NK-92 (cell line): Measurements from ENCODE around the gene FBLN1.
"Not testable (repeated sequence)": the region's sequence is repeated elsewhere in the genome, so short reads cannot be mapped to it uniquely, and the experiment has no call there.

Experiments used
- DNase-seq: peaks from one replicate; lab custom pipeline; 2025; ENCODE audit not compliant: unreplicated experiment; lab: John Stamatoyannopoulos, UW

FBLN1 gene

DNA sequence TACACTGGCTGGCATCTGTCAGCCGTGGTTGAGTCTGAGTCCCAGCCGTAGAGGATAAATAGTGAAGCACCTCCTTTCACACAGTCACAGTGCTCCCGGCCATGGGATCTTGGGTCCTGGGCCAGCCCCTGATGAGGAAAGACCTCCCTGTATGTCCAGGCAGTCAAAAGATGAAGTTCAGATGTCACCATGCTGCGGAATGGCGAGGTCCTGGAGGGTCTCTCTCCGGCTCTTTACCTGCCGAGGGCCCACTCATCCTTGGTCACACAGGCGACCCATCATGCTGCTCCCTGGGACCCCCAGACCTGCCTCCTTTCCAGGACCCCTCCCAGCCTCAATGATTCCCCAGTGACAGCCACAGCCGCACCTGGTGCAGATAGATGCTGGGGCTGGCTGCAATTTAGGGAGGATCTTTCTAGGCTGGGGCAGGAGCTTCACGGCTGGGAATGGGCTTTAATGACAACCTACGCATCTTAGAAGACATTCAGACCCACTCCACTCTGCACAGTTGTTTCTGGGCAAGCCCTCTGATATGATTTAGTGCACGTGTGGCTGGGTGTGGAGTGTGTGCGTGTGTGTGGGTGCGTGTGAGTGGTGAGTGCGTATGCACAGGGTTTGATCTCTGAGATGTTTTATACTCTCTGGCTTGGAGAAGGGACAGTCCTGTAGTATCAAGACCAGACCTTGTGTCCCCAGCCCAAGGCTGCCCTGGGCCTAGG, 79.7 kb downstream of the FBLN1 start:
- DNase-seq, result no peak

DNA sequence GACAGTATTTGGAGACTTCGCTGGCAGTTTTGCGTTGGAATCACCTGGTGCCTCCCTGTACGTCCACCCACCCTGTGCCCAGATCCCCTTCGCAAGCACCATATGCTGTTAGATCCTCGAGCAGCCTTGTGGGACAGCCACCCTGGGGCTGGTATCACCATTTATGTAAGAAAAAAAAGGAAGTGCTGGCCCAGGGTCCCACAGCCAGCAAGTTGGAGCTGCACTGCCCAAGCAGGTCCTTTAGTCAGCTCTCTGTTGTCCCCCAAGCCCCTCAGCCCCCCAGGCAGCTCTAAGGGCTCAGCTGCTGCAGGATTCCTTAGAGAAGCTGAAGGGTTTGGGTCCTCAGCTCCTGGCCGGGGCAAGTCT, 80.3 kb downstream of the FBLN1 start:
- DNase-seq, result no peak

DNA sequence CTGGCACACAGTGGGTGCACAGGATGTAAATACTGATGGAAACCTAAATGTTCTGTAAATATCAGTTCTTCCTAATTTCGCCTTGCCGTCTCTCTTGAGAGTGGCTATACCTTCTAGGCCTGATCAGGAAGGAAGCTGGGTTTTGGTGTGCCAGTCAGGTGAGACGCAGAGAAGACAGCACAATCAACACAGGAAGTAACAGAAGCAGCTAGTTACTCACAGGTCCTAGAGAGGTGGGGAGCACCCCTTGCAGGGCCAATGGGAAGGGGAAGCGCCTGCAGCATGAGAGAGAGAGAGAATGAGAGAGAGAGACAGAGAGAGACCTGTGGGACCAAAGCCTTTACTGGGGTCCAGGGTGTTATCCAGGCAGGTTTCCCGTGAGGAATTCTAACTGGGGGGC, 80.8 kb downstream of the FBLN1 start:
- DNase-seq, result no peak

DNA sequence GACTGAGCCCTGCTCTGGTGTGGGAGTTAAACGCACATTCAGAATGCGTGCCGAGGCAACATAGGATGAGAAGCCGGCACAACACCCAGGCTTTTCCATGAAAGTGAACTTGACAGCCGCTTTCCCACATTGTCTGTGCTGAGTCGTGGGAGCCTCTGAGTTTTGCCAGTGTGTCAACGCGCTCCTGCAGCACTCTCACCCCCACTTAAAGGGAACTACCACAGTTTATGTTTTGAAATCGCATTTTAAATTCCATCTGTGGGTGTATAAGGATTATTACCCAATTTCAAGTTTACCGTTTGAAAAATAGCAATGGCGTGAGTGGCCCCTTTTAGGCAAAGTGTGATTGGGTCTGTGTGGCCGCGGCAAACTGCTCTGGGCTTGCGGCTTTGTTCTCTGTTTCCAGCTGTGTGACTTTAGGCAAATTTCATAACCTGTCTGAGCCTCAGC, 81.5 kb downstream of the FBLN1 start:
- DNase-seq, result no peak

DNA sequence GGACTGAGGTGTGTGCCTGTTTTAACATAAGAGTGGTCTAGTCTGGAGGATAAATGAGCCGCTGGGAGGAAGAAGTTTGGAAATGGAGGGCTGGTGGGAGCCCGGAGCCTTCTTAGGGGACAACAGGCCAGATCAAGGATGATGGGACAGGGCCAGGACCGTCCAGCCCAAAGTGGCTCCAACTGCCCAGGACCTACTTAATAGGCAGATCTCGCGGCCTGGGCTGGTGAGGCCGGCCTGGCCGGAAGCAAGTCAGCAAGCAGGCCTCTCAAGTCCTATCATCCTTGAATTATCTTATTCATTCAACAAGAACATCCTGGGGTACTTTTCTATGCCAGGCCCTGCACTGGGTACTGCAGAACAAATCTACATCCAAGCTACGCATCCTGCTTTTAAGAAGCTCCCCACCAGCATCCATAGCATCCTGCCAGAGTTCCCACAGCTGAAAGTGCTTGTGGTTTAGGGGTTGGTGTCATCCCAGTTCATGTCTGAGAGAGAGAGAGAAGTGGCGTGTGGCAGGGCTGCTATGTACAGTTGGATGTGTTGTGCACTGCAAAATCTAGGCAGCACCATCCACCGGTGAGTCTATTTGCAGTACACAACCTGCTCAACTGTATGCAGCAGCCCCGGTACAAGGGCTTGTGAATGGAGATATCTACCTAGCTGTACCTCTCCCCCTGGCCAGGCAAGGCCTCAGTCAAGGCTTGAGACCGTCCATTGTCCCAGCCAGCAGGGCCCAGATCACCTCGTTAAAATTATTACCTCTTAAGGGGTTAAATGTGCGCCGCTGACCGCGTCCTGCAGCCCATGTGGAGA, 82.1 kb downstream of the FBLN1 start:
- no peak for DNase-seq

DNA sequence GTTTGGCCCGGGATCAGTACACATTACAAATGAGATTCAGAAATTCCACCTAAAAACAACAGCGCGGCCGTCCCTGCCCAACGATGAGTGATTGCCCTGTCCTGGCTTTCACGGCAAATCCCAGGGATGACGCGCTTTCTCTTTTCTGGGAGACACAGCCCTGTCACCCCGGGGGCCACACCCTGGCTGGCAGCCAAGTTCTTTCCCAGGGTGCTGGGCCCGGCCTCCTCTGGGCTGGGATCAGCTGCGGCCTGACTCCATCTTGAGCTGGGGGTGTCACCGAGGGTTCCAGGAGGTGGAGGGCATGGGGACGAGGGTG, 82.7 kb downstream of the FBLN1 start:
- no peak for DNase-seq

DNA sequence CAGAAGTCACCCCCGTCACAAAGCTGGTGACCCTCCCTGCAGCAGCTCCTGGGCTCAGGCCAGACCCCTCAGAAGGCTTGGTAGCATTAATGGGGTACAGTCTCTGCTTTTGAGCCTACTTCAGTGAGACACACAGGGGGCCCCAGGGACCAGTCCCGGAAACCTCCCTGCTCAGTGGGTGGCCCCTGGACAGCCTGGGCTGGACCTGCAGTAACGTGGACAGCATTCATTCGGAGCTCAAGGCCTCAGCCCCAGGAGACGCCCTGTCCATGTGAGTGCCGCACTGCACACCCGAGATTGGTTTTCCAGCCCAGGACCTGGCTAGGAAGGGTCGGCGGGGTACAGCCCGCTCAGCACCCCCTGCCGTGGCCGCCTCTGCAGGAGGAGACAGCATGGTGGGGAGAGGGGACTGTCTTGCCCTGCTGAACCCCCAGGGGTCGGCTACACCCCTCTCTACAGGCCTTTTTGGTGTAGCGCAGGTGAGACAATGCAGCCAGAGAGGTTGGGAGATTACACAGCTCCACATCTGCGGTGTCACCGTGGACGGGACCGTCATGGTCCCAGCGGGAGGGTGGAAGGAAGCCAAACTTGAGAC, 83.4 kb downstream of the FBLN1 start:
- DNase-seq, result no peak

DNA sequence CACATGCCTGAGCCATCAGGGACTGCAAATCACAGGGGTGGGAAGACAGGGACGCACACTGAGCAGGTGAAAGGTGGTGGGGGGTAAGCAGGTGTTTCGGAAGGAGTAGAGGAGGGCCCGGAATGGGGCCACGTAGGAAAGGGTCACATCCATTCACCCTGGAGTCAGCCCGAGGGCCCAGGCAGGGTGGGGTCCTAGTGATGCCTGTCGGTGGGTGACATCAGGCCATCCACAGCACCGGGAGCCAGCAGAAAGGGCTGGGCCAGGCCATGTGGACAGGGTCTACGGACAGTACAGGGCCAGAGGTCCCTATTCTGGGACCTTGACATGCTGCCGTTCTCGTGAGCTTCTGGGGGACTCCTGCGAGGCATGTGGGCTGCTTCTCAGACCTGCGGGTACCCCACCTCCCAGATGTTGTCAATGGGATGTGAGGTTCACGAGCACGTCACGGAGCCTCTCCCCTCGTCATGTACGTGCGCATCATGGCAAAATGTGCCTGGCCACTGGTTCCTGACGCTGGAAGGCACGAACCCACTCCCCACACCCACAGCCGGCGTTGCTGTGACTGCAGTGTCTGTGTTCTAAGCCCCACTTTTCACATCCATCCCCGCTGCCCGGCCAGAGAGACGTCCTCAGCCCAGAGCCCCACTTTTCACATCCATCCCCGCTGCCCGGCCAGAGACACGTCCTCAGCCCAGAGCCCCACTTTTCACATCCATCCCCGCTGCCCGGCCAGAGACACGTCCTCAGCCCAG, 84.1 kb downstream of the FBLN1 start:
- no peak for DNase-seq

DNA sequence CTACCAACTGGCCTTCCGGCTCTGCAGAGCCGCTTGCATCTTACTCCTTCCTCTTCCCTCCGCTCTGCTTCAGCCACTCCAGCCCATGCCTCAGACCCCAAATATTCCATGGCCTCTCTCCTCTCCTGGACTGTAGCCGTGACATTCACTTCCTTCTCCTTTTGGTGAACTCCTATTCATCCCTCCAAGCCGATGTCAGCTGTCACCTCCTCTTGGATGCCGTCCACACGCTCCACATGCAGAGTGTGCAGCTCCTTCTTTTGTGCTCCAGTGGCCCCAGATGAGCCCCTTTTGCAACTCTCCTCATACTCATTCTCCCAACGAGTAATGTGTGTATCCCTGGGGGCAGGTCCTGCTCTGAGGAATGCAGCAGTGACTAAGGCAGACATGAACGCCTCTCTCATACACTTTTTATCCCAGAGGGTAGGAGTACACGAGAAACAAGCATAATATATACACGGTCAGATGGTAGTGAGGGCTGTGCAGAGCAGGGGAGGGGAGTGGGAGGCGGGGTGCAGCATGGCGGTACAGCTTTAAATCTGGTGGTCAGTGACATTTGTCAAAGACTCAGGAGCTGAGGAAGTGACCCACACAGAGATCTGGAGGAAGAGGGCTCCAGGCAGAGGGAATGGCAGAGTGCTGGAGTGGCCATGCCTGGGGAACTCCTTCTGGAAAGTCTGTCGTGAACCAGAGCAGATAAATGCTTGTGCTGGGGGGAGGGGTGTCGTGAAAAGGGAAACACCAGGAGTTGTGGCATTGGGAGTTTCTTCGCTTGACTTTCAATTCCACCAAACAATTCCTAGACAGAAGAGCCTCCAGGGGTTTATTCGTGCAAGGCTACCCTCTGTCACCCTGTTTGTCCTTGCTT, 85.2 kb downstream of the FBLN1 start:
- DNase-seq, result no peak

DNA sequence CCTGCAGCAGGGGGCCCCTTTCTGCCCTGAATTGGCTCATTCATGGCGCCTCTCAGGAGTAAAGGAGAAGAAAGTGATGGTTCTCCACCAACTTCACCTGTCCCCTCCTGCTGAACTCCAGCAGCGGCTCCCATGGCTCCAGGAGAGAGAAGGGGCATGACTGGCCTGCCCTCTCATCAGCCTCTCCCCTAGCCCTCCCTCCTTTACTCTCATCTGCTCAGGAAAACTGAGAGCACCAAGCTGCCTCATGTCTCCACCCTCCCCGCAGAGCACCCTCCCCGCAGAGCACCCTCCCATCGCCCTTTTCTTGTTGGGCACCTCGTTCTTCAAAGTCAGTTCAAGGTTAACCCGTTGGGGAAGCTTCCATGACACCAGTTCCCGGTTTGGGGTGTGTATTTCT, 86.9 kb downstream of the FBLN1 start:
- no peak for DNase-seq

DNA sequence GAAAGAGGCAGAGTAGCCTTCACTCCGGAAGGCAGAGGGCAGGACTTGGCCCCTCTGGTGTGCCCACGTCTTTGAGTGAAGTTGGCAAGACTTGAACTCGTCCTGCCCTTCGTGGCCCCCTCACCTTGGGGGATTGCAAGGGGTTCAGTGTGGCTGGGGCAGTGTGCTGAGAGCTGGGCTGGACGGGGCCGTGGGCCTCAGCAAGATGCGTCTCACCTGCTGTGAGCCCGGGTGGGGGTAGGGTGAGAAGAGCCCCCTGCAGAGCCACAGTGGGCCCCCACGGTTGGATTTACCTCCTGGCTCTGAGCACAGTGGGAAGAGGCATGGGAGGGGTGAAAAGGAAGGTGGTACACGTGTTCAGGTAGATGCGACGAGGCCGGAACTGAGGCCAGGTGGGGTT, 87.6 kb downstream of the FBLN1 start:
- DNase-seq, result no peak

DNA sequence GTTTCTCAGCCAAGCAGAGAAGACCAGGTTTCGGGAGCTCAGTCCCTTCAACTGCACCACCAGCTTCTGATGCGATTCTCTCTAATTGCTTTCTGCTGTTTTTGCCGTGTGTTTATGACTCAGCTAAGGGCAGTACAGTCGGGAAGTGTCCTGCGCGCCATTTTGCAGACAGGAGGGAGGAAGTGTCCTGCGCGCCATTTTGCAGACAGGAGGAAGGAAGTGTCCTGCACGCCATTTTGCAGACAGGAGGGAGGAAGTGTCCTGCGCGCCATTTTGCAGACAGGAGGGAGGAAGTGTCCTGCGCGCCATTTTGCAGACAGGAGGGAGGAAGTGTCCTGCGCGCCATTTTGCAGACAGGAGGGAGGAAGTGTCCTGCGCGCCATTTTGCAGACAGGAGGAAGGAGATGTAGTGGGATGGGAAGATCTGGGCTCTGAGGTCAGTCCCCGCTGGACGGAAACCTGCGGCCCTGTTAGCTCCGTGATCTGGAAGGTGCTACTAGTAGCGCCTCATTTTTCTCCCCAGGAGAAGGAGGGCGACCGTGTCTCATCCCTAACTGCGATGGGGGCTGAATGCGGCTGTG, 89.0 kb downstream of the FBLN1 start:
- not testable (repeated sequence) for DNase-seq

DNA sequence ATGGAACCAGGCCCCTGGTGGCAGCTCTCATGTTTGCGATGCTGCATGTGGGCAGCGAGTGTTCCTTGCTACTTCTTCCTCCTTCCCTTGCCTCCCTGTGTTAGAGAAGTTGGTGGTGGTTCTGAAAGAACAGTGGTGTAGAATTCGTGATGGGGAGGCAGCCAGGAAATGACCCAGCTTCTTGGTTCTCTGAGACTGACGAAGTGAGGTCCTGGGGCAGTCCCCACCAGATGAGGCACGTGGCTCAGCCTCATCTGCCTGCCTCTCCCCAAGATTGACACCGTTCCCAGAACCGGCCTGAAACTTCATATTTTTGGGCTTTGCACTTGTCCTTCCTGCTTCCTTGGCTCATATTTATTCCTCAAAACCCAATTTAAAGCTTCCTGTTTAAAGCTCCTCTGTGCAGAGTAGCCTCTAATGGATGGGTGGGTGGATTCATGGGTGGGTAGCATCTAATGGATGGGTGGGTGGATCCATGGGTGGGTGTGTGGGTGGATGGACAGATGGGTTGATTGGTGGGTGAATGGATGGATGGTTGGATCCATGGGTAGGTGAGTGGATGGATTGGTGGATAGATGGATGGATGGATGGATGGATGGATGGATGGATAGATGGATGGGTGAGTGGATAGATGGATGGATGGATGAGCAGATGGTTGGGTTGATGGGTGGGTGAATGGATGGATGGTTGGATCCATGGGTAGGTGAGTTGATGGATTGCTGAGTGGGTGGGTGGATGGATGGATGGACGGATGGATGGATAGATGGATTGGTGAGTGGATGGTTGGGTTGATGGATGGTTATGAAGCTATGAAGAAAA, 91.6 kb downstream of the FBLN1 start:
- no peak for DNase-seq

DNA sequence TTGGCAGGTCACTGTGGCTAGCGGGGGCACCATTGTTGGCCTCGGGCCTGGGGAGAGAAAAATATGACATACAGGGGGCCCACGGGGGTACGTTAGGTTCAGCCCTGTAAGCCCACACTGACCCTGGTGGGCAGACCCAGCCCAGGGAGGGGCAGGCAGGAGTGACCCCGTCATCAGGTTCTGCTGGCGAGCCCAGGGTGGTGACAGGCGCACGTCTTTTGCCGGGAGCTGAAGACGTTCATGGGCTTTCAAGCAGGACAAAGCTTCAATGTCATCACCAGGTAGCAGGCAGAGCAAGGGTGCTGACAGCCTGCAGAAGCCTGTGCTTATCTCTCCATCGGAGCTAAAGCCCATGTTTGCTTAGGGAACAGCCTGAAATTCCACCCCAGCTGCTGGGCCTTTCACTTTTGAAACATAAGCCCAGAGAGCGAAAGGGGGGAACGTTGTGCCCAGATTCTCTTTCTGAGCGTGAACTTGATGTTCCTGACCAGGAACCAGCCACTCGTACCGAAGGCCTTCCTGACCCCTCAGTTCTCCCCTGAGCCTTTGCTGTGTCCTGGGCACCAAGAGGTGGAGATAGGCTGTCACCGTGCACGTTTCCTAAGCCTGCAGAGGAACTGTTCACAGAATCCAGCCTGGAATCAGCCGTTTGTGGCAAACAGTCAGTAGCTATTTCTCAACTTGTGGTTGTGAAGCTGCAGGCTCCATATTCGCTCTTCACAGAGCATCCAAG, 94.9 kb downstream of the FBLN1 start:
- DNase-seq, result no peak

DNA sequence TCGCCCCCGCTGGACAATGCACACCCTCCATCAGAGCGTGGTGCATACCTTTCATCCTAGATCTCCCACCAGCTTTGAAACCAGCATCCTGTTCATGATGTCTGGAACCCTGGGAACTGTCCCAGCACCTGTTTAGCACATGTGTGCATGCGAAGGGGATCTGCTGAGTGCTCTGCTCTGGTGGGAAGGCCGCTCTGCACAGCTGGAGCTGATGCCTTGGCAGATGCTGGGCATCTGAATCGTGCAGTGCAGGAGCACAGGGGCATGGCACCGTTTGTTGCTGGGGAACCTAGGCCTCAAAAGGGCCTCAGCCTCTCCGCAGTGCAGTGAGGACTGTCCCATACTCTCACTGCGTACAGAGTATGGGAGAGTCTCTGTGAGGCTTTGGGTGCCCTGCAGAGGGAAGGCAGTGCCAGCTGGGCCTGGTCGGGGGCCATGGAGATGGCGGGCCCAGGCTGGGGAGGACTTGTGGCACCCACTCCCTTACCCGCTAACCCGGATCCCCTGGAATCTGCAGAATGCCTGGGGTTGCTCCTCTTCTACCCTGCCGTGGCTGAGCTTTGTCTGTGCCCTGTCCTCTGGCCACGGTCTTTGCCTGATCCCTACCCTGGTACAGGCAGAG, 96.0 kb downstream of the FBLN1 start:
- no peak for DNase-seq

DNA sequence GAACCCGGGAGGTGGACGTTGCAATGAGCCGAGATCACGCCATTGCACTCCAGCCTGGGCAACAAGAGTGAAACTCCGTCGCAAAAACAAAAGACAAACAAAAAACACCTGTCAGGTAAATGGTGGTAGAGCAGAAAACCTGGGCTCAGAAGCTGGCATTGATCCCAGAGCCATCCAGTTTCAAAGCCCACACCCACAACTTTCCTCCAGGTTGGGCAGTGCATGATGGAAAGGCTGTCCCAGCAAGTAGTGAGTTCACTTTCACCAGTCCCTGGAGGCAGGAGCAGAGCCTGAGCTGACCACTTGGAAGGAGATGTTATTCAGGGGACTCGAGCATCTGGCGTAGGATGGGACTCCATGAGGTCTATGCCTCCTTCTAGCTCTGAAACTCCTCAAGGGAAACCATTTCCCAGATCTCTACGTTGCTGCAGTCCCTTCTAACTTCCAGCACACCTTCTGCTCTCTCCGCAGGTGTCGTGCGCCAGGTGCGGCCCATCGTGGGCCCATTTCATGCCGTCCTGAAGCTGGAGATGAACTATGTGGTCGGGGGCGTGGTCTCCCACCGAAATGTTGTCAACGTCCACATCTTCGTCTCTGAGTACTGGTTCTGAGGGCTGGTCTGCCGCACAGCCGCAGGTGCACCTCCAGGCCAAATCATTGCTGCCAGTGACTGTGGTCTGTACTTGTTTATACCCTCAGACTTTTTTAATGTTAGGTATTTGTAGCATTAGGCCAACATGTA, 97.3 kb downstream of the FBLN1 start:
- DNase-seq, result no peak
